Measurements from ENCODE around the gene DCC.

Gene DCC

DNA sequence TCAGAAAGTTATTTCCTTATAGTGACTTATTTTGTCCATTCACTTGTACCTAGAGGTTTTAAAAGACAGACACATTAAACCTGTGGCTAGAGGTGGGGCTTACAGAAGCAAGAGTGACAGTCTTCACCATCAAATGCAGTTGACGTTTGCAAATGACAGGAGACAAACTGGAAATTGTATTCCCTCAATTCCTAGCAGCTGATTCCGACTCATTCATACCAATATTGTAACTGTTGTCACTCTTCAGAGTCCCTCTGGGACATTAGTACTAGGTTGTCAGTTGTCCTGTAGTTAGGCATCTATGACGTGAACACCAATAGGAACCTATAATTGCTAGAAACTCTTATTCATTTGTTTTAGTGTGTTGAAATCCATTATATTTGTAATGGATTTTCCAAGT lies 794.7 kb downstream of the DCC start:
- no peak for DNase-seq (ENCODE audit: extremely low spot score)
- ChIA-PET CTCF (no interaction called here), POLR2A (no interaction called here)
- TF ChIP-seq CTCF (IDR thresholded peaks at IDR 0.05; ENCODE audit: control extremely low read depth, extremely low read depth, low read depth, missing control alignments): no peak

GRCh38 chr18:53135654-53136053 lies 795.7 kb downstream of the DCC start:
- CTCF ChIA-PET: interaction anchor here (1.0 kb wide), 2 partner anchors 12 to 13 kb away, joined by 4 read pairs; no protein-coding TSS in a partner anchor
- TF ChIP-seq CTCF (IDR thresholded peaks at IDR 0.05; ENCODE audit: control extremely low read depth, extremely low read depth, low read depth, missing control alignments): no peak
- DNase-seq (ENCODE audit: extremely low spot score): no peak
- POLR2A ChIA-PET: no interaction called here

DNA sequence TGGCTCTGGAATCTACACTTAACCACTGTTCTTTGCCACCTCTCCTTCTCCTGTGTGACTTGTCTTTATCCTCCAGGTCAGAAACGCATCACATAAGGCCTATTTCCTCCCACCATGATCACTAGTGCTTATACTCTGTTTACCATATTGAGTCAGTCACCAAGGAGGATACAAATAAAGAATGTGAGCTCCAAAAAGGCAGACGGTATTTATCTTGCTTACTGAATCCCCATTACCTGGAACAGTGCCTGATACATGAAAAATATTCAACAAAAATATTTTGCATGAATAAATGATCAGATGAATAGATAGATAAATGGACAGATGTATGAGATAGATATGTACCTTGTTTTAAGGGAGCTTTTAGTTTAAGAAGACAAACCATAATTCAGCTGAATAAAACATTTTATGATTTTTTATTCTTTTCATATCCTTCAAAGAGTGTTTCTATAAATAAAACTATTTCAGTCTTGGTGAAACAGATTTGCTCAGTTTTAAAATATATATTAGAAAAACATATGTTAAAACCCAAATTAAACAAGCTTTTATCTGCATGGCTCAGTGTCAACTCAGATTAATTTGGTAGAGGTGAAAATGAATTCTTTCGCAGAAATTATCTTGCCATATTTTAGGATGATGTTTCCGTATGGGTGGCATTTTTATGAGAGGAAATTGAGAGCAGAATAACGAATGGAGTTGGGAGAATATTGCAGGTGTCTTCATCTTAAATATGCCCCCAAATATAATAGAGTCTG lies 799.9 kb downstream of the DCC start:
- ChIA-PET POLR2A (no interaction called here), CTCF (no interaction called here)
- DNase-seq (ENCODE audit: extremely low spot score): no peak
- no peak for TF ChIP-seq CTCF (IDR thresholded peaks at IDR 0.05; ENCODE audit: control extremely low read depth, extremely low read depth, low read depth, missing control alignments)

DNA sequence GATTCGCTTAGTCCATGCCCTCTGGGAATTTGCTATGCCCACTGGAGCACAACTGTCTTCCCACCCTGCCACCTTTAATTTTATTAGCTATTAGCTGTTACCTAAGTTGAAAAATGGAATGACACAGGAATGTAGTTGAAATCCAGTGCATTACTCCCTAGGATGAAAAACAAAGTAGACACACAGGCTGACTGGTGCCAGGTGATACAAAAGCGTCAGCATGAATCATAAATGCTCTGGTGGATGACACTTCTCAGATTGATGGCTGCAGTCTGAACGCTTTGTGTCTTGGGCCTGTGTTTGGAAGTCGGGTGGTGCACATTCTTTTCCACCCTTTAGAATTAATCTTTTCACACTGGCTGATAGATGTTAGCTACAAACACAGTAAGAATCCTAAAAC lies 802.0 kb downstream of the DCC start:
- ChIA-PET CTCF (interaction anchor here (1.3 to 1.5 kb wide), 3 partner anchors 9 to 13 kb away, joined by 4 to 5 read pairs (median 4); no protein-coding TSS in a partner anchor), POLR2A (no interaction called here)
- no peak for TF ChIP-seq CTCF (IDR thresholded peaks at IDR 0.05; ENCODE audit: control extremely low read depth, extremely low read depth, low read depth, missing control alignments)
- DNase-seq (ENCODE audit: extremely low spot score): no peak

DNA sequence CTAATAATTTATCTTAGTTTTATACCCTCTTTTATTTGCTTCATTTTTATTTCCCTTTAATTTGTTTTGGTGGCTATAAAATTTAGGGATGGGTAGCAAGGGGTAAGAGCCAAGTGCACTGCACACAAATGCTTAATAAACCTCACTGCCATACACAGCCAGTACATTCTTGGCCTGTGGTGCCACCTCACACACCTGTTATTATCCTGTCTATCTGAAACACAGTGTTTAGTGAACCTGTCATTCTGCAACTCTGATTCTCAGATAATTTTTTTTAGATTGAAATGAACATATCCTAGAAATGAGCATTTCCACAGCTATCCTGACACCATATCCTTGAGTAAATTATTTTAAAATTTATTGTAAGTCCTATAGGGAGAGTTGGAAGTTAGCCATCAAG lies 807.5 kb downstream of the DCC start:
- TF ChIP-seq CTCF (IDR thresholded peaks at IDR 0.05; ENCODE audit: control extremely low read depth, extremely low read depth, low read depth, missing control alignments): no peak
- no peak for DNase-seq (ENCODE audit: extremely low spot score)
- ChIA-PET POLR2A (no interaction called here), CTCF (interaction anchor here (1.7 kb wide), 1 partner anchor 11 kb away, joined by 4 read pairs; no protein-coding TSS in a partner anchor)

GRCh38 chr18:53148123-53148522 lies 808.1 kb downstream of the DCC start:
- CTCF ChIA-PET: interaction anchor here (1.7 kb wide), 1 partner anchor 12 kb away, joined by 4 read pairs; no protein-coding TSS in a partner anchor
- POLR2A ChIA-PET: interaction anchor here (0.6 kb wide), 1 partner anchor 15 kb away, joined by 3 read pairs; no protein-coding TSS in a partner anchor
- TF ChIP-seq CTCF (IDR thresholded peaks at IDR 0.05; ENCODE audit: control extremely low read depth, extremely low read depth, low read depth, missing control alignments): no peak
- DNase-seq (ENCODE audit: extremely low spot score): no peak

All from GM10248 (cell line).